Measurements from ENCODE around the gene CD70.

DNA sequence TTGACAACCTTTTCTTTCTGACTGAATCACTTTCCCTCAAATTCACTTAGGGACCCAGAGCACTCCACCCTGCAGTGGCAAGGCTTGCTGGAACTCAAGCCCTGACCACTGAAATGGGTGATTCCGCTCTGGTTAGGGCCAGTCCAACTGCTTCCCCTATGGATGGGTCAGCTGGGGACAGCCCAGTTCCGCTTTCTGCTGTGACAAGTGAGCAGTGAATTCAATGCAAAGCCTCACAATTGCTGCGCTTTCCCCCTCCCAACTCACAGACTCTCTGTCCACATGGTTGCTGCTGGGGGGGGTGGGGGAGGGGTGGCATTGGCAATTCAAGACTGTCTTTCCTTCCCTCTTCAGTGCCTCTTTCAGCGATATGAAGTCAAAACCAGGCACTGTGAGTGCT lies 18.7 kb downstream of the CD70 start:
- TF ChIP-seq, protein P1, sequence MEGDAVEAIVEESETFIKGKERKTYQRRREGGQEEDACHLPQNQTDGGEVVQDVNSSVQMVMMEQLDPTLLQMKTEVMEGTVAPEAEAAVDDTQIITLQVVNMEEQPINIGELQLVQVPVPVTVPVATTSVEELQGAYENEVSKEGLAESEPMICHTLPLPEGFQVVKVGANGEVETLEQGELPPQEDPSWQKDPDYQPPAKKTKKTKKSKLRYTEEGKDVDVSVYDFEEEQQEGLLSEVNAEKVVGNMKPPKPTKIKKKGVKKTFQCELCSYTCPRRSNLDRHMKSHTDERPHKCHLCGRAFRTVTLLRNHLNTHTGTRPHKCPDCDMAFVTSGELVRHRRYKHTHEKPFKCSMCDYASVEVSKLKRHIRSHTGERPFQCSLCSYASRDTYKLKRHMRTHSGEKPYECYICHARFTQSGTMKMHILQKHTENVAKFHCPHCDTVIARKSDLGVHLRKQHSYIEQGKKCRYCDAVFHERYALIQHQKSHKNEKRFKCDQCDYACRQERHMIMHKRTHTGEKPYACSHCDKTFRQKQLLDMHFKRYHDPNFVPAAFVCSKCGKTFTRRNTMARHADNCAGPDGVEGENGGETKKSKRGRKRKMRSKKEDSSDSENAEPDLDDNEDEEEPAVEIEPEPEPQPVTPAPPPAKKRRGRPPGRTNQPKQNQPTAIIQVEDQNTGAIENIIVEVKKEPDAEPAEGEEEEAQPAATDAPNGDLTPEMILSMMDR (IDR thresholded peaks at IDR 0.05; ENCODE audit: extremely low read depth in 1 of 2, insufficient read depth in 1 of 2, low read depth in 1 of 2, low read length in 2 of 2) = no peak
- TF ChIP-seq POLR2A (IDR thresholded peaks at IDR 0.05; ENCODE audit: low read depth, low read length) (no peak), EZH2 (IDR thresholded peaks at IDR 0.05; ENCODE audit: borderline replicate concordance, low read depth, low read length, severe bottlenecking) (no peak), POLR2AphosphoS5 (IDR thresholded peaks at IDR 0.05; ENCODE audit: insufficient read depth, low read depth, low read length) (no peak)
- TF ChIP-seq, protein P2, sequence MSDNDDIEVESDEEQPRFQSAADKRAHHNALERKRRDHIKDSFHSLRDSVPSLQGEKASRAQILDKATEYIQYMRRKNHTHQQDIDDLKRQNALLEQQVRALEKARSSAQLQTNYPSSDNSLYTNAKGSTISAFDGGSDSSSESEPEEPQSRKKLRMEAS (IDR thresholded peaks at IDR 0.05; ENCODE audit: insufficient read depth, insufficient read length) = no peak
